ENCODE data around the gene GNPTAB.

Gene GNPTAB

GRCh38 chr12:101775816-101776215, 54.9 kb downstream of the GNPTAB start:
- H3K4me3 ChIP-seq (ENCODE audit: low read depth, low read length) = no peak overlapping the region

- no peak overlapping the region for H3K4me3 ChIP-seq (ENCODE audit: low read depth, low read length)
Observed at GRCh38 chr12:101773650-101774162, 57.1 kb downstream of the GNPTAB start.

- no peak overlapping the region for H3K4me3 ChIP-seq (ENCODE audit: low read depth, low read length)
Observed at GRCh38 chr12:101772012-101772775, 58.6 kb downstream of the GNPTAB start.

- H3K4me3 ChIP-seq (ENCODE audit: low read depth, low read length) = no peak overlapping the region
Observed at GRCh38 chr12:101769865-101770264, 60.9 kb downstream of the GNPTAB start.

- no peak overlapping the region for H3K4me3 ChIP-seq (ENCODE audit: low read depth, low read length)
Observed at GRCh38 chr12:101768781-101769180, 62.0 kb downstream of the GNPTAB start.

- no peak overlapping the region for H3K4me3 ChIP-seq (ENCODE audit: low read depth, low read length)
Observed at GRCh38 chr12:101767537-101767936, 63.2 kb downstream of the GNPTAB start.

- no peak overlapping the region for H3K4me3 ChIP-seq (ENCODE audit: low read depth, low read length)
Observed at GRCh38 chr12:101764051-101764792, 66.5 kb downstream of the GNPTAB start.

- no peak overlapping the region for H3K4me3 ChIP-seq (ENCODE audit: low read depth, low read length)
Observed at GRCh38 chr12:101763246-101763931, 67.4 kb downstream of the GNPTAB start.

GRCh38 chr12:101761781-101762180, 69.0 kb downstream of the GNPTAB start:
- no peak overlapping the region for H3K4me3 ChIP-seq (ENCODE audit: low read depth, low read length)

GRCh38 chr12:101761350-101761749, 69.4 kb downstream of the GNPTAB start:
- no peak overlapping the region for H3K4me3 ChIP-seq (ENCODE audit: low read depth, low read length)

- no peak overlapping the region for H3K4me3 ChIP-seq (ENCODE audit: low read depth, low read length)
Observed at GRCh38 chr12:101759396-101760047, 71.2 kb downstream of the GNPTAB start.

GRCh38 chr12:101750152-101750551, 80.6 kb downstream of the GNPTAB start:
- H3K4me3 ChIP-seq (ENCODE audit: low read depth, low read length) = no peak overlapping the region

GRCh38 chr12:101749657-101750056, 81.1 kb downstream of the GNPTAB start:
- H3K4me3 ChIP-seq (ENCODE audit: low read depth, low read length) = no peak overlapping the region

- H3K4me3 ChIP-seq (ENCODE audit: low read depth, low read length) = no peak overlapping the region
Observed at GRCh38 chr12:101748907-101749306, 81.9 kb downstream of the GNPTAB start.

GRCh38 chr12:101747697-101748096, 83.1 kb downstream of the GNPTAB start:
- no peak overlapping the region for H3K4me3 ChIP-seq (ENCODE audit: low read depth, low read length)

GRCh38 chr12:101746661-101747060, 84.1 kb downstream of the GNPTAB start:
- H3K4me3 ChIP-seq (ENCODE audit: low read depth, low read length) = no peak overlapping the region

GRCh38 chr12:101746196-101746595, 84.6 kb downstream of the GNPTAB start:
- no peak overlapping the region for H3K4me3 ChIP-seq (ENCODE audit: low read depth, low read length)

GRCh38 chr12:101745481-101745880, 85.3 kb downstream of the GNPTAB start:
- H3K4me3 ChIP-seq (ENCODE audit: low read depth, low read length) = no peak overlapping the region

GRCh38 chr12:101743724-101744472, 86.9 kb downstream of the GNPTAB start:
- H3K4me3 ChIP-seq (ENCODE audit: low read depth, low read length) = no peak overlapping the region

- H3K4me3 ChIP-seq (ENCODE audit: low read depth, low read length) = no peak overlapping the region
Observed at GRCh38 chr12:101743242-101743641, 87.5 kb downstream of the GNPTAB start.
